Measurements from ENCODE around the gene UIMC1.

The UIMC1 gene

DNA sequence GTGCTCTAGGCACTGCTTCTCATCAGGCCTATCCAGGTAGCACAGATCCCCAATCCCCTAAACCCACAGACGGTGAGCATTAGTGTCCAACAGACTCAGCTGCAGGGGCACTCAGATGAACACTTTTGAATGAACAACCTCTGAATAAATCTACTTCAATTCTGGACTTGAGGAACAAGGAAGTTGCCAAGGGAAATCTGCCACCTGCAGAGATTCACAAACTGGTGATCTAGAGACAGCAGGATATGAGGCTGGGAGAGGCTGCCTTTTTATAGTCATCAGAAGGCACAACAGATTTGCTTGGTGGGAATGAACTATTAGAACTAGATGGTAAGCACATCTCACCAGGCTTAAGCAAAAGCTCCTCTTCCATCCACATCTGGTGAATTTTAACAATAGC is 100.5 kb downstream of the UIMC1 start:
- in situ Hi-C loops (cut with MboI; ENCODE audit: low sequenced_read_pairs) = no loop called here

DNA sequence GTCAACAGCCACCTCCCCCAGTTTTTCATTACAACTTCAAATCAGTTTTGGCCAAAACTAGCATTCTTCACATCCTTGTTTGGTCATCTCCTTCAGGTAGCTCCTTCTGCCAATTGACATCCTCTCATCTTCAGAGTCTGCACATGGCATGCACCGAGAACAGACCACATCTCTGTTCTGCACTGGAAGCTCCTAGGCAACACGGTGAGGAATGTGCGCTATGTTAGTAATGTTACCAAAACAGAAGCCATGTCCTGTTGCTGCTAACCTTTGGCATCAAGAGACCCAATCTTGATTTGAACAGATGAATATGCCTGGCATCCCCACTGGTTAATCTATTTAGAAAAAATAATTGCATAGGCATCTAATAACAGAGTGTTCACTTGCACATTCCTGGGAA is 102.3 kb downstream of the UIMC1 start:
- in situ Hi-C loops (cut with MboI; ENCODE audit: low sequenced_read_pairs) = no loop called here

DNA sequence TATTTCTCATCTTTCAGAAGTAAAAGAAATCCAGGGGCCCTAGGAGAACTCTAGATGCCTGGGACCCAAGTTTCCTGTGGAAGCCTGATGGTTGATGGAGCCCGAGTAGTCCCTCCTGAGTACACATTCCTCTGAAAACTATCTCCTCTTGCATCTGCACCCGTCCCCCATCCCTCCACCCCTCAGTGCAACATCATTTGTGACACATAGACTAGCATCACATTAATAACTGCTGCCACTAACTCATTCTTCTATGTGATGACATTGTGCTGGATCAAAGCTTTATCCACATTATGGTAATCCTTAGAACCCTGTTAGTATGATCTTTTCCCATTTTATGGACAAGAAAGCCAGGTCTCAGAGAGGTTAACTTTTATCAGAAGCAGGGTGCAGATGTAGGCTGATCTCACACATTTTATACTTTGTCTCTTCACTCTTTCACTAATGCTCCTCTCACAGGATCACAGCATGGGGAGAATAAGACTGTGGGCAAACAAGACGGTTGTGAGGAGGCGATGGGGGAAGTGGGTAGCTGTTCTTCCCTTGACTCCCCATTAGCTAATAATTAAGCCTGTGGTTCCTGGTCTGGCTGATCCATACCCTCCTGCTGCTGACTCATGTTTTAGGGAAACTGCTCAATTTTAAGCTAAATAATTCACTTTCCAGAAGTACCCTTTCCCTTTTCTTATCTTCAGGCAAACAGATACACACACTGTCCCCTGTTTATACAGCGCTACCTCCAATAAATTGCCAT is 103.5 kb downstream of the UIMC1 start:
- in situ Hi-C loops (cut with MboI; ENCODE audit: low sequenced_read_pairs) = no loop called here

DNA sequence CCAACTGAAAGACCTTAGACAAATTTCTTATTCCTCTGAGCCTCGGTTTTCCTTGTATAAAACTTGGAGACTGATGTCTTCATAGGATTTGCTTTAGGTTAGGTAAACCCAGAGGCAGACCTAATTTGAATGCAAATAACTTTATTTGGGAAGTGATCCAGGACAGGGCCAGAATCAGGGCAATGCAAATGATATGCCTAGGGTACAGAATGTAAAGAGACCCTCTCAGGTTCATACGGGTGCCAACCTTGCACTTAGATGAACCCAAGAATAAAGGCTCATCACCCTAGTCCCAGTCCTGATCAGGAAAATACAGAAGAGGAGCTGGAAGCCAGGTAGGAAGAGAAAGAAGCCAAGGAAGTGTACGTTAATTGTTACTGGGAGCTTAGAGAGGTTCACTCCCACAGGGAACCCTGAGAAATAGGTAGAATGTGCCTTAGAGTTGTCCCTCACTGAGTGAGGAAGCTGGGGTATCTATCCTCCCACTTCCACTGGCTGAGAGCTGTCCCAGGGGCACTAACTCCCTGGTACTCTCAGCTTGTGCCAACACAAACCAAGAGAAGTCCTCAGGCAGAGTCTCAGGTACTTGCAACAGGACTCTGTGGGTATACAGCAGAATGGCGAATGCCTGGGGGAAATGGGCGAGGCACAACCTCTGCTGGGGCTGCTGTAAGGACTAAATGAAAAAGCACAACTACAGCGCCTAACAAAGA is 104.3 kb downstream of the UIMC1 start:
- in situ Hi-C loops (cut with MboI; ENCODE audit: low sequenced_read_pairs) = no loop called here

DNA sequence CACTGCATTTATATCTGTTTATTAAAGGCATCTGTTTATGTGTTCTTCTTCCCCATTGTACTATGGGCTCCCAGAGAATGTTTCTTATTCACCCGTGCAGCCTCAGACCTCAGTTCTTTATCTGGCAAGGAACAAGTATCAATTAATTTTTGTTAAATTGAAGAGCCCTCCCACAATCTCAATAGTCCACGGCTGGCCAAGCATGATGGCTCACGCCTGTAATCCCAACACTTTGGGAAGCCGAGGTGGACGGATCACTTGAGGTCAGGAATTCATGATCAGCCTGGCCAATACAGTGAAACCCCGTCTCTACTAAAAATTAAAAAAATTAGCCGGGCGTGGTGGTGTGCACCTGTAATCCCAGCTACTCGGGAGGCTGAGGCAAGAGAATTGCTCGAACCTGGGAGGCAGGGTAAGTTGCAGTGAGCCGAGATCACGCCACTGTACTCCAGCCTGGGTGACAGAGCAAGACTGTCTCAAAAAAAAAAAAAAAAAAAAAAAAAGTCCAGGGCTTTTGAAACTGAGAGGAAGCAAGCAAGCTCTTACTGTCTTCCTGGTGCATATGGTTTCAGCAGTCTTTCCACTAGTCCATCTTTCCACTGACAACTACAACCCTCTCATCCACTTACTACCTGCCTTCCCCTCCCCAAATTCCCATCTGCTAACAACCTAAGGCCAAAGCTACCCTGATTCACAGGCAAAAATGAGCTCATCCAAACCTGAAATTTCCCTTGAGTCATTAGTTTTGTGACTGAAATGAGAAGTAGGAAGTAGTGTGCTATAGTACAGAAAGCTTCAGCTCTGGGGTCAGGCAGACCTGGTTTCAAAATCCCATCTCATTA is 105.1 kb downstream of the UIMC1 start:
- in situ Hi-C loops (cut with MboI; ENCODE audit: low sequenced_read_pairs) = no loop called here

DNA sequence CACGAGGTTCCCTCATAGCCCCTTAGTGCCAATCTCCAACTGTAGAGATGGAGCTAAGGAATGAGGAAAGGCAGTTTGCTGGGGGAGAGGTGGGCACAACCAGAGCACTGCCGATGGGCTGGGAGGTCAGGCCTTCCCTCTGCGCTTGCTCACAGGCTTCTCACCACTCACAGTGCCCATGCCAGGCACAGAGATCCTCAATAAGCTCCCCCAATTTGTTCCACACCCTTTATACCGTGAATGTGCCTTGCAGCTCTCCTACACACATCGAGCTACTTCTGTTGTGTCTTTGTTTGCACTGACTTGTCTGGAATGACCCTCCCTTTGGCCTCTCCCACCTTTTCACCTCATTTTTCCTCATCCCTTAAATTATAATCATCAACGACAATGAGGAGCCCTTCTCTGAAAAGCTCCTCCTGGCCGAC is 105.8 kb downstream of the UIMC1 start:
- in situ Hi-C loops (cut with MboI; ENCODE audit: low sequenced_read_pairs) = no loop called here

DNA sequence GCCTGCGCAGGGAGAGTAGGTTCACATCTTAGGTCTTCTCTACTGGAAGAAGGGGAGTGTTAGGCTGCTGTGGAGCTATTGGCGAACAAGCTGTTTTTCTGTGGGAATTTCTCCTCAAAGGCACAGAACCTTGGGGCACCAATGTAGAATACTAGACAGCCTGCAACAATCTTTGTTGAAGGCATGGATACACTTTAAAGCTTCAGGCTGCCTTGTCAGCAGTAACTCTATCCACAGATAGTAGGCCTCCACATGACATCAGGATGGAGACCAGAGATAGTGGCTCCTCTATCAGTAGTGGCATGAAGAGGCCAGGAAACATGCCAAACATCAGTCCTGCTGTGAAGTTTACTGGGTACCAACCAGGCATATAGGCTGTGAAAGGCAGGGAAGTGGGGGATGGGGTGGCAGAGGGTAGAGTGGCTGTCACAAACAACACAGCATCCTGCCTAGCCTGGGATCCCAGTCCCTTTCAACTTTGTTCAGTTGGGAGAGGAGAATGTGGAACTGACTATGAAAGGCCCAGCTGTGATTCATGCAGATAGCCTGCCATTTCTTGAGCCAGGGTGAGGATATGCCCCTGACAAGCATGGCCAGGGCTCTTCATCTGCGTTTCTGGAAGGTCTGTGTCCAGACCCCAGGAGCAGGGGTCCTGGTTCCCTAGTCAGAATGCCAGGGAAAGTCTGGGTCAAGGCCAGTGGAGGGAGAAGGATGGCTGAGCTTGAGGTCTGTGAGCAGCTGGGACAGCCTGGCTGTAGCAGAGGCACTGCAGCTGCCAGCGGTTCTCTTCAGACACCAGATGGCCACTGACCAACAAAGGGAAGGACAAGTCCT is 106.4 kb downstream of the UIMC1 start:
- in situ Hi-C loops (cut with MboI; ENCODE audit: low sequenced_read_pairs) = no loop called here

DNA sequence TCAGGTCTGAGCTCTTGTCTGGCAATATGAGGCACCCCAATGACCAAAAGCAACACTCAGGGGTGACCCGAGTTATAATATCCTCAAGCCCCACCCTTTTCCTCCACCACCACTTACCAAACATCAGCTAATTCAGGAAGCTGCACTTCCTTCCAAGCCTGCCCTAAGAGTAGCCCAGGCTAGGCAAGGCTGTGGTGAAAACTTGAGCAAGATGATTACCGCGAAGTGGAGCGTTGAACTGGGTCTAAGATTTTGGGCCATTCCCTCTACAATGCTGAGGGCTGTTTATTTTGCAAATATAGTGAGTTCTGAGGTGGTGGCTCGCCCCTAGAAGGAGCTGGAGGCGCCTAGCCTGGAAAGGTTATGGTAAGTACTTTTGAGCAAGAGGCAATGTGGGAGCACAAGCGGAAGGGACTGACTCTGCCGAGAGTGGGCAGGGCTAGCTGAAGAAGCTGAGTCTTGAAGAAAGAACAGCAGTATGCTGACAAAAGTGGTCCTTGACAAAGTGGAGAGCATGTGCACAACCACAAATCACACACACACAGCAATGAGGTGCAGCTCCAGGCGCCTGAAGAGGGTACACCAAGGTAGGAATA is 107.2 kb downstream of the UIMC1 start, which contains the start of gene HK3:
Gene HK3, minus strand, starts transcription at position 51 of the 596 bp plus-strand sequence. CDS start 3,187 bp downstream, outside the sequence.
- in situ Hi-C loops (cut with MboI; ENCODE audit: low sequenced_read_pairs) = no loop called here

DNA sequence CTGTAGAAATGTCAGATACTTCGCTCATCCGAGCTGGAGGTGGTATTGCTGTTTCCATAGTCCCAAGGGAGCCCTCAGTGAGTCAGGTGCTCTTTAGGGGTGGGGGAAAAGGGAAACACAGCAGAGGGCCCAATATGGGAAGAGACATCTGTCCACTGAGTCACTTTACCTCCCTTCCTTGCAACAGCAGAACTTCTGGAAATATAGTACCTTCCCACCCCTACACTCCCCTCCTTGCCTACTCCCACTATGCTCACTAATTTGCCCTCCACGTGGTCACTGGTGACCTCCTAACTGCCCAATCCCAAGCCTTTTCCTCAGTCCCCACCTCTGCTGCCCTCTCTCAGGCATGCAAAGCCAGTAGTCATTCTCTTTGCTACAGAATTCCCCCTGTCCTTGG is 109.3 kb downstream of the UIMC1 start:
- in situ Hi-C loops (cut with MboI; ENCODE audit: low sequenced_read_pairs) = no loop called here

DNA sequence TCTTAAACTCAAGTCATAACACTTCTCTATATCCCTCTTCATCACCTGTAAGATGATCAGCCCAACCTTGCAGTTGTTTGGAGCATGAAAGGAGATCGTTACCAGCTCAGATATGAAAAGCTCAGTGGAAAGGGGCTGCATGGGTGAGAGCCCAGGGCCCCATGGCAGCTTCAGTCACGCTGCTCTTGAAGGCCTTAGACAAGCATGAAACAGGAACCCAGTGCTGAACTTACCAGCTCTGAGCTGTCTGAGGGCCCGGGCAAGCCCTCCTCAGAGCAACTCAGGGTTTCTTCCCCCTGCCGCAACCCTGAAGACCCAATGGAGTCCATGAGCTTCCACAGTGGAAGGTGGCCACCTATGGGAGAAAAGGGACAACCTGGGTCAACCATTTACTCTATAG is 110.7 kb downstream of the UIMC1 start:
- in situ Hi-C loops (cut with MboI; ENCODE audit: low sequenced_read_pairs) = no loop called here

DNA sequence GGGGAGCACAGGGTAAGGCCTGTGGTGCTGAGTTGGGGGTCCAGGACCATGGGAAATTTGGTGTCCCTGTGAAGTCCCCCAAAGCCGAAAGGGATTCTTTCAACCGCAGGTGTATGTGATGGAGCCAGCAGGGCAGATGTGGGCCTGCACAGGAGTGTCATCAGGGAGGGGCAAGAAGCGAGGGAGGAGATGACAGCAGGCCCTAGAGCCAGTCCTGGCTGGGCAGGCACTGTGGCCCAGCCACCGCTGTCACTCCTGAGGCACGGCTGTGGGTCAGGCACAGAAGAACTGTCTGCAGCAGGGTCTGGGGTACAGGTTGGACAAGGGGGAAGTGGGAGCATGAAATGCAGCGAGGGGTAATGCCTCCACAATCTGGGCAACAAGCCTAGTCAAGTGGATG is 112.3 kb downstream of the UIMC1 start:
- in situ Hi-C loops (cut with MboI; ENCODE audit: low sequenced_read_pairs) = no loop called here

DNA sequence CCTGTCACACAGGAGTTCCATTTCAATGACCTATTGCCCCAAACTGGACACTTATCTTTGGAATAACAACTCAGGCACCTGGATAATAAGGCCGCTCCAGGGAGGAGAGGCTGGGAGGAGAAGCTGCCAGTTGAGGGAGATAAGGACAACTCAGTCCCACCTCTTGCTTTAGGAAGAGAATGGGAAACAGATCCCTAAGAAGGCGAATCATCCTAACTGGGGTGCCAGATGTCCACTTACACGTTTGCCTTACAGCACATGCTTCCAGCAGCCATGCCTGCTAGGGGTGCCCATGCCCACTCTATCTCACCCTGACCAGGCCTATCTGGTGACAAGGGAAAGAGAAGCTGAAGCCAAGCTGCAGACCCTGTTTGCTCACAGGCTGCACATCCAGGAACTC is 113.9 kb downstream of the UIMC1 start:
- in situ Hi-C loops (cut with MboI; ENCODE audit: low sequenced_read_pairs) = no loop called here

DNA sequence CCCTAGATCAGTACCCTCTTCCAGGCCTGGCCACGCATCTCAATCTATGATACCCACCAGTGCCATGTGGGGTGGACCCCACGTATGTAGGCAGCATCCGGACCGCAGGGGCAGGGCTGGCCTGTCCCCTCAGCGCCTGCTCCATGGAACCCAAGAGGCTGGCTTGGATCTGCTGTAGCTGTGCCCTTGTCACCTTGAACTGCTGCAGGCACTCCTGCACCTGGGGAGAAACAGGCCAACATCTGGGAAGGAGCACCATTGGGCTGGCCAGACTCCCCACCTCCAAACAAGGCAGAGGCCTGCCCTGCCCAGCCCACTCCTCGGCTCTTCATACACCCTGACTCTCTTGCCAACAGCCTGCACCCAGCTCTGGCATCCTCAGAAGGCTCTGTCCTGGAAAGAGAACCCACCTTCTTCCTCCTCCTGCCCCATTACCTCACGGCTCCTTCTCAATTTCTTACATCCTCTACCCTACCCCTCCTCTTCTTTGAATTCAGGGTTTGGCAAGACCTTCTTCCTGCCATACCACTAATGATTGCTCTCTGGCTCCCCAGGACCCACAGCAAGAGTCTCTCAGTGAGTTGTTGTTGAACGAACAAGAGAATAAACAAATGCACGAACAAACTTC is 115.1 kb downstream of the UIMC1 start:
- in situ Hi-C loops (cut with MboI; ENCODE audit: low sequenced_read_pairs) = no loop called here

DNA sequence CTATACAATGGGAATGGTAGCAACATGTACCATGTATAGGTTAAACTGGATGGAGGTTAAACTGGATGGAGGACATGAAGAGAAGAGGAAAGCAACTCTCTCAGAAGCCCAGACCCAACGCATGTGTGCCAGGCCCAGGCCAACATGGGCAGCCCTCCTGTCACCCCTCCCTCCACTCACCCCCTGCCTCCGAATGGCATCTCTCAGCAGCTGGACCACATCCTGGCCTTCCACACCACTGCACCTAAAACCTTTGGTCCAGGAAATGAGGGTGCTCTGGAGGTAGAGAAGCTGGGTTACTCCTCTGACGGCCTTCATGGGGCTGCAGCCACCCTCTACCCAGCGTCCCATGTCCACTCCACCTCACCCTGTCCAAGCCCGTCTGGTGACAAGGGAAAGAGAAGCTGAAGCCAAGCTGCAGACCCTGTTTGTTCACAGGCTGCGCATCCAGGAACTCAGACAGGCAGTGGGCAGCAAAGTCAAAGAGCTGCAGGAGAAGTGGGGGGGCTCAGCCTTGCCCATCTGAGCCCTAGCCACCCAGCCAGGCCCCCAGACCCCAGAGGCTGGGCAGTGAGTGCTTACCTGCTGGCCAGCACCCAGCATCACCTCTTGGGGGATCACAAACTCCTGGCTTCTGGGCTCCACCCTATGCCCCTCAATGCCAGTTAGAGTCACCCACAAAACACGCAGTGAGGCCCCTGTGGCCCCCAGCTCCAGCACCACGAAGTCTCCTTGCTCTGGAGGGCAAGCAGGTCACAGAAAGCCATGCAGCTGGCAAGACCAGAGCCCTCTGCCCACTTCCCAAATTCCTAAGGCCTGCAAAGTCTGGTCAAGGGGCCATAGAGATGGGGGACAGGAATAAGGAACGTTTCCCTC is 115.9 kb downstream of the UIMC1 start:
- in situ Hi-C loops (cut with MboI; ENCODE audit: low sequenced_read_pairs) = no loop called here

DNA sequence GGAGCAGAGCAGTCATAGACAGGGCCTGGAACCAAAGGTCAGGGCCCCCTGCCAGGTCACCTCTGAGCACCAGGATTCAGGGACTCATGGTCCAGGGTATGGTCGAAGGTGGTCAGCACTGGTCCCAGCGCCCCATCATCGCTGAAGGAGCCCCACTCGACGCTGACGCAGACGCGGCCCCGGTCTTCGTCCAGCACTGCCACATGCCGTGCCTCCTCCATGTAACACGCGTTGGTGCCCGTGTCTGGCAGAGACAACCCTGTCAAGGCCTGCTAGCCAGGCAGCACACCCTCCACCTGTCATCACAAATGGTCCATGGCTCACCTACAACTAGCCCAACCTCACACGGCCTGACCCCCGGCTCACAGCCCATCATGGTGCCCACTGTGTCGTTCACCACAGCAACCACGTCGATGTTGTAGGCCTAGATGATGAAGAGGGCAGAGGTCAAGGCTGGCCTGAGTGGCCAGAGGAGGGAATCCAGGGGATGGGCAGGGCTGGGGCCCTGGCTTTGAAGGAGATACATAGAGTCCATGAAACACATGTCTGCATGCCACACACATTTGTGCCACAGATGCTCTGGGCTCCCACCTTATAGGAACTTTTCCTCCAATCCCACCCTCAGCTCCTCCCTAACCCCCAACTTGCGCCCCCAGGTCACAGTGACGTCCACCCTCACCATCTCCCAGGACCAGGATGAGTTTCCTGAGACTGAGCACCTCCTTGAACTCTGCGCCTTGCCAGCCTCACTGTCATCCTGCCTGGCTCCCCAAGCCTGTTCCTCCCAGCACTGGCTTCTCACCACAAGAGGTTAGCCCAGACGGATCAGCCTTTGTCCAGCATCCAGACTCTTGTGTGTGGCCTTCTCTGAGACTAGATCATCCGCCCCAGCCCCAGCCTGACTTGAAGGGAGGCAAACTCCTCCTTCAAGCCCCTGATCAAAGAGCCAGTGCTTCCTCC is 117.0 kb downstream of the UIMC1 start:
- in situ Hi-C loops (cut with MboI; ENCODE audit: low sequenced_read_pairs) = no loop called here

DNA sequence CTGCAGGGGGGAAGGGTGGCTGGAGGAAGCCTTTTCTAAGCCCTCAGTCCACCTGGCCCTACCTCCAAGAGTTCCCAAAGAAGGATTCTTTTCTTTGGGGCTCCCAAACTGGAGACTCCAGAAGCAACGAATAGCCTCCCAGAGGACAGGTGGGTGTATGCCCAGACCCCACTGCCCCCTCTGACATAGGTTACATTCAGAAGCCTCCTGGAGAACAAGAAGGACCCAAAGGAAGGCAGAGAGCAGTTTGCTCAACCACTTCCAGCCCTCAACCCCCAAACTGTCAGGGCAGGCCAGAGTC is 117.8 kb downstream of the UIMC1 start:
- in situ Hi-C loops (cut with MboI; ENCODE audit: low sequenced_read_pairs) = no loop called here

DNA sequence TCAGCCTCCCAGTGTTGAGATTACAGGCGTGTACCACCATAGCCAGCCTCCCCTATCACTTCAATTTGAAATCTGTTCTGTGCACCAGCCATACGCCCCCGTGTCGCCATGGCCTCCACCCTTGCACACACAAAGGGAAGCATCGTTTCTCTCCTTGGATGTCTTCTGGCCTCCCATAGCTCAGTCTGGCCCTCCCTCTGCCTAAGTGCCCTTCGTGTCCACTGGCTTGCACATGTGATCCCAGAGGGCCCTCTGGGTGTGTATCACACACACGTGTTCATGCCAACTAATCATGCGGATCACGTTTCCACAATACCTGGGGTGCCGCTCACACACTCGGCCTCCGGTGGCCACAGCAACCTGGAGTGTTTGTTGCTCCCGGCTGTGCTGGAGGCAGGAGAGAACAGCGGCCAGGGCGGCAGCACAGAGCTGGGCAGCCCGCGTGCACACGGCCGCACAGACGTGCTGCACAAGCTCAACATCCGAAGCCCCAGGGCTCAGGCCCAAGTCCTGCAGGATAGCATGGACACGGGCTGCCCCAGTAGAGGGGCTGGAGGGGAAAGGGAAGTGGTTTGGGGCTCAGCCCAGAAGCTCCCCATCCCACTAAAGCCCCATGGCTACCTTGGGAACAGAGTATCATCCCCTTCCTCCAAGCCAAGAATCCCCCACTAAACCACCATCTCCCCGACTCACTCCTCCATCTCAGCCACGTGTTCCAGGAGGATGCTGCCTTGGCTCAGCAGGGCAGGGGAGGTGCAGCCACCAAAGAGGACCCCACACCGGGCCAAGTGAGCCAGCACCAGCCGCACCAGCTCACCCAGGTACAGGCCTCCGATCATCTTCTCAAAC is 118.3 kb downstream of the UIMC1 start:
- in situ Hi-C loops (cut with MboI; ENCODE audit: low sequenced_read_pairs) = no loop called here

All from hTERT RPE-1 (cell line).